ENCODE measurements around the gene PLEKHO2.
"Not testable (repeated sequence)": the region's sequence is repeated elsewhere in the genome, so short reads cannot be mapped to it uniquely, and the experiment has no call there.

Gene PLEKHO2, protein sequence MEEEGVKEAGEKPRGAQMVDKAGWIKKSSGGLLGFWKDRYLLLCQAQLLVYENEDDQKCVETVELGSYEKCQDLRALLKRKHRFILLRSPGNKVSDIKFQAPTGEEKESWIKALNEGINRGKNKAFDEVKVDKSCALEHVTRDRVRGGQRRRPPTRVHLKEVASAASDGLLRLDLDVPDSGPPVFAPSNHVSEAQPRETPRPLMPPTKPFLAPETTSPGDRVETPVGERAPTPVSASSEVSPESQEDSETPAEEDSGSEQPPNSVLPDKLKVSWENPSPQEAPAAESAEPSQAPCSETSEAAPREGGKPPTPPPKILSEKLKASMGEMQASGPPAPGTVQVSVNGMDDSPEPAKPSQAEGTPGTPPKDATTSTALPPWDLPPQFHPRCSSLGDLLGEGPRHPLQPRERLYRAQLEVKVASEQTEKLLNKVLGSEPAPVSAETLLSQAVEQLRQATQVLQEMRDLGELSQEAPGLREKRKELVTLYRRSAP

DNA sequence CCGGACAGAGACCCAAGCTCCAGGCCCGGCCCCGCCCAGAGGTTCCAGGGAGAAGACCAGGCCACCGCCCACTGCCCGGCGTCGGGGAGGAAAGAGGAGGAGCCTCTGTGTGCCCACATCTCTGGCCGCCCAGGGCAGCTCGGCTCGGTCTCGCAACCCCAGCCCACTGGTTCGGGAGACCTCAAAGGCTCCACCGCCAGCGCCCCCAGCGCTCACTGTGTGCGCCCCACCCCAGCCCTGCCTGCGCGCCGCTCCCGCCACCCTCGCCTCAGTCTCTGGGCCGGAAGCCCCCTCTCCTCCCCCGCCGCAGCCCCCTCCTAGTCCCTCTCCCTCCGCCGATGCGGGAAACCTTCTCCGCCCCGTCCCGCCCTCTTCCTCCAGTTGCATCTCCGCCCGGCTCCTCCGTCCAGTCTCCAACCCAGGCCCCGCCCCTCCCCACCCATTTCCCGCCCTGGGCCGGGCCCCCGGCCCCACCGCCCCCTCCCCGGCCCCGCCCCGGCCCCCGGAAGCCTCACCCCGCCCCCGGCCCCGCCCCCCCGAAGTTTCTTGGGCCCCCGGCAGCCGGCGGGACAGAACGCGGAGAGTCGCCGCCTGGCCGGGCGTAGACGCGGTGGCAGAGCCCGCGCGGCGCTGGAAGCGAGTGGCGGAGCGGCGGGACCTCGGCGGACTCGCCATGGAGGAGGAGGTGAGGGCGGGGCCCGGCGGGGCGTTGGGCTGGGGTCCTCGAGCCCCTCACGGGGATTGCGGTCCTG is at the start of gene PLEKHO2:
Gene PLEKHO2 (plus strand): TSS at position 572 of the 752 bp plus-strand sequence. CDS start 102 bp downstream, at position 674.
- DNase-seq, result peak; percentile 98

DNA sequence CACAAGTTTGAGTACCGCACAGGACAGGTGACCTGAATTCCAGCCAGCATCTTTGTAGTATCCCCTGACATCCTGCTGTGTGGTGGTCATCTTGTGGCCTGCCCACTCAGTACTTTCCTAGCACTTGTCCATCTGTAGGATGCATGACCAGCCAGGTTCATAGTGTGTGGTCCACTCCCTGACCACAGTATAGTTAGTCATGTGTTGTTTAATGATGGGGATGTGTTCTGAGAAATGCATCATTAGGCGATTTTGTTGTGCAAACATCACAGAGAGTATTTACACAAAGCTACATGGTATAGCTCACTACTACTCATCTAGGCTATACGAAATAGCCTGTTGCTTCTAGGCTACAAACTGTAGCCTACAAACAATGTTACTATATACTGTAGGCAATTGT is 49.4 kb upstream of the PLEKHO2 start:
- no peak for DNase-seq

DNA sequence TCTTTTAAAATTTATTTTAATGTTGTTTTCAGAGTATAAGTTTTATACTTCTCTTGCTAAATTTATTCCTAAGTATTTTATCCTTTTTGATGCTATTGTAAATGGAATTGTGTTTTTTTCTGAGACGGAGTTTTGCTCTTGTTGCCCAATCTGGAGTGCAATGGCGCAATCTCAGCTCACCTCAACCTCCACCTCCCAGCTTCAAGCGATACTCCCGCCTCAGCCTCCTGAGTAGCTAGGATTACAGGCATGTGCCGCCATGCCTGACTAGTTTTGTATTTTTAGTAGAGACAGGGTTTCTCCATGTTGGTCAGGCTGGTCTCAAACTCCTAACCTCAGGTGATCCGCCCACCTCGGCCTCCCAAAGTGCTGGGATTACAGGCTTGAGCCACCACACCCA is 46.4 kb upstream of the PLEKHO2 start:
- DNase-seq, result not testable (repeated sequence)

DNA sequence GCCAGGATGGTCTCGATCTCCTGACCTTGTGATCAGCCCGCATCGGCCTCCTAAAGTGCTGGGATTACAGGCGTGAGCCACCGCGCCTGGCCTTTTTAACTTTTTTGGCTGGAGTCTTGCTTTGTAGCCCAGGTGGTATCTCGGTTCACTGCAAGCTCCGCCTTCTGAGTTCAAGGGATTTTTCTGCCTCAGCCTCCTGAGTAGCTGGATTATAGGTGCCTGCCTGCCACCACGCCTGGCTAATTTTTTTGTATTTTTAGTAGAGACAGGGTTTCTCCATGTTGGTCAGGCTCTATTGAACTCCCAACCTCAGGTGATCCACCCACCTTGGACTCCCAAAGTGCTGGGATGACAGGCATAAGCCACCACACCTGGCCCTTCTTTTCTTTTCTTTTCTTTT is 45.8 kb upstream of the PLEKHO2 start:
- DNase-seq, result not testable (repeated sequence)

DNA sequence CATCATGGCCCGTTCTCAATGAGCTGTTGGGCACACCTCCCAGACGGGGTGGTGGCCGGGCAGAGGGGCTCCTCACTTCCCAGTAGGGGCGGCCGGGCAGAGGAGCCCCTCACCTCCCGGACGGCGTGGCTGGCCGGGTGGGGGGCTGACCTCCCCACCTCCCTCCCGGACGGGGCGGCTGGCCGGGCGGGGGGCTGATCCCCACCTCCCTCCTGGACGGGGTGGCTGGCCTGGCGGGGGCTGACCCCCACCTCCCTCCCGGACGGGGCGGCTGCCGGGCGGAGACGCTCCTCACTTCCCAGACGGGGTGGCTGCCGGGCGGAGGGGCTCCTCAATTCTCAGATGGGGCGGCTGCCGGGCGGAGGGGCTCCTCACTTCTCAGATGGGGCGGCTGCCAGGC is 42.8 kb upstream of the PLEKHO2 start:
- DNase-seq, result not testable (repeated sequence)

DNA sequence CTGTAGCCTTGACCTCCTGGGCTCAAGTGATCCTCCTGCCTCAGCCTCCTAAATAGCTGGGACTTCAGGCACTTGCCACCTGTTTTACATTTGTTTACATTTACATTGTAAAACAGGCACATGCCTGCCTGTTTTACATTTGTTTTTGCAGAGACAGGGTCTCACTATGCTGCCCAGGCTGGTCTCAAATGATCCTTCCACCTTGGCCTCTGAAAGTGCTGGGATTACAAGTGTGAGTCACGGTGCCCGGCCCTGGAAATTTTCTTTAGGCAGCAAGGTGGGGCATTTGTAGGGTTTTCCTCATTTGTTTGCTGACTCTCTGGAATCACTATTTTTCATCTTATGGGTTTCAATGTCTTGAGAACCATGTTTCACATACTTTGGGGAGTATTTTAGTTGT is 41.2 kb upstream of the PLEKHO2 start:
- DNase-seq, result no peak

DNA sequence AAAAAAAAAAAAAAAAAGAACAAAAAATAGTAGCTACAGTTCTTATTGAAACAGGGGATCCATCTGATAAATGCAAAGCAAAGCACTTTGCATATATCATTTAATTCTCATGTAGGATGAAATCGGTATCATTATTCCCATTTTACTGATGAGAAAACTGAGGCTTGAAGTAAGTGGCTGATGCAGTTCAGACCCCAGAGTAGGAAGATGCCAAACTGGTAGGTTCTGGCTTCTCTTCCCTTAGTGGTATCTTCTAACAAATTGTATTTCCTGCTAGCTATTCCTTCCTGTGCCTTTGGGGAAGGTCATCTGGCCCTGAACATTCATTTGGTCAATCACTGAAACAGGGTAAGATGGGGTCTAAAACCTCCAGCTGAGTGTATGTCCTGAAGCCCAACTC is 38.2 kb upstream of the PLEKHO2 start:
- DNase-seq, result no peak

DNA sequence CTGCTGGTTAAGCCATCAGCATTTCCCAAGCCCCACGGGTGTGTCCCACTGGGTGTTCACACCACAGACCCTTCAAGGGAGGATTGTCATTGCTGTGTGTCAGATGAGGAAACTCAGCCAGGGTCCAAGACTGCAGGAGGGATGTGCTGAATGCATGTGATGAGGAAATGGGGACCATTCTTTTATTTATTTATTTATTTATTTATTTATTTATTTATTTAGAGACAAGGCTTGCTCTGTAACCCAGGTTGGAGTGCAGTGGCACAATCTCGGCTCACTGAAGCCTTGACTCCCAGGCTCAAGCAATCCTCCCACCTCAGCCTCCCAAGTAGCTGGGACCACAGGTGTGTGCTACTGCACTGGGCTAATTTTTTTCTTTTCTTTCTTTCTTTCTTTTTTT is 37.1 kb upstream of the PLEKHO2 start:
- no peak for DNase-seq

DNA sequence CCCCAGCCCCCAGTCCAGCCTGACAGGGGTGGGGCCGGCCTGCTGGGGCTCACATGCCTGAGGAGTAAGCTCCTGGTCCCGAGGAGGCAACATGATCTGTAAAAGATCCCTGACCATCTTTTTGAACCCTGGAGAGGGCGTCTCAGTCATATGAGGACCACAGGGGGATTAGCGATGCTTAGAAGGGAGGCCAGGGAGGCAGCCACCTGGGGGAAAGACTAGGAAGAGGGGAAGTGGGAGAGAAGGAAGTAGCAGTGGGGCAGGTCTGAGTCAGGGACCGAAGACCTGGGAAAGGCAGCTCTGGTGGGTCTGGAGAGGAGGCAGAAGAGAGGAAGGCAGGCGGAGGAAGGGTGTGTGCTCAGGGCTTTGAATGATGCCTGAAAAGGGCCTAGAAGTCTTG is 35.2 kb upstream of the PLEKHO2 start:
- no peak for DNase-seq

DNA sequence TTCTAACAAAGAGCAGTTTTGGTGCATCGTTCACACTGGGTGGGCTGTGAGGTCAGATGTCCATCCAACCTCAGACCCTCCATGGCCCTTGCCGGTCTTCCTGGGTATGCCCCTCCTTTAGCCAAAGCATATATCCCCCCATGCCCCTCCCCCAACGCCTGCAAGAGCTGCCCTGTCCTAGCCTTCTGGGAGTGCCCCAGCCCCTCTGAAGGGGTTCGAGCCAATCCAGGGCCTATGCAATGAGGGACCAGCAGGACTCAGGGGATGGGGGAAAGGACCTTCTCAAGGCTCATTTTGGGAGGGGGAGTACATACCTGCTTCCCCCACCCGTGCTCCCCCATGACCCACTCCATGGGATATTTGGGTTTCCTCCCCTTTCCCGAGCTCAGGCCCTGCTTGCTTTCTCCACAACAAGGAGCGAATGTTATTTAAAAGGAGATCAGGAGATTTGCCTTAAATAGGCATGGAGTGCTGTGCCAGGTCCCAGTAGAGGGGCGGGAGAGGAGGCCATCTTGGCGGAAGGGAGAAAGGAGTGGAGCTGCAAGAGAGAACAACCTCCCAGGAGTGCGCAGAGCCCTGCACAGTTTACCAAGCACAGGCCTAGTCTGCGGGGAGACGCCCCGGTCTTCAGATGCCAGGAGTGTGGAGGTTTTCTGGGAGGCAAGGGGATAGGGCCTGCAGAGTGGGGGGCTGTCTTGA is 34.5 kb upstream of the PLEKHO2 start:
- DNase-seq, result no peak

DNA sequence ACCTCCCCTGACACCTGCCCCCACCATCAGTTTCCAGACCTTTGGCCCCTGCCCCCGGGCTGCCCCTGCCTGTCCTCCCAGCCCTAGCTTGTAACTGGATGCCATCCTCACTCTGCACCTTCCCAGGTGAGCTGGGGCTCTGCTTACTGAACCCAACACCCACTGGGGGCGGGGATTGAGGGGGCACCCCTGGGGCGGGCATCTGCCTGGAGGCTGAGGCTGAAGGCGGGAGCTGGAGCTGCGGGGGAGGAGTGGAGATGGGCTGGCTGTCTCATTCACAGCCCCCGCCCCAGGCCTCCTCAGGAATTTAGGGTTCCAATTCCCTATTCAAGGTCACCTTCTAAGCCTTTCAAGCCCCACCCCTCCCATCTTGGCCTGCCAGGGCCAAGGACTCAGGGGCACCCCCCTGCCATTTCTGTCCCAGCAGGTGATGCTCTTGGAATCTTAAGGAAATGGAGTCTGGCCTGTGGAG is 33.9 kb upstream of the PLEKHO2 start:
- no peak for DNase-seq

DNA sequence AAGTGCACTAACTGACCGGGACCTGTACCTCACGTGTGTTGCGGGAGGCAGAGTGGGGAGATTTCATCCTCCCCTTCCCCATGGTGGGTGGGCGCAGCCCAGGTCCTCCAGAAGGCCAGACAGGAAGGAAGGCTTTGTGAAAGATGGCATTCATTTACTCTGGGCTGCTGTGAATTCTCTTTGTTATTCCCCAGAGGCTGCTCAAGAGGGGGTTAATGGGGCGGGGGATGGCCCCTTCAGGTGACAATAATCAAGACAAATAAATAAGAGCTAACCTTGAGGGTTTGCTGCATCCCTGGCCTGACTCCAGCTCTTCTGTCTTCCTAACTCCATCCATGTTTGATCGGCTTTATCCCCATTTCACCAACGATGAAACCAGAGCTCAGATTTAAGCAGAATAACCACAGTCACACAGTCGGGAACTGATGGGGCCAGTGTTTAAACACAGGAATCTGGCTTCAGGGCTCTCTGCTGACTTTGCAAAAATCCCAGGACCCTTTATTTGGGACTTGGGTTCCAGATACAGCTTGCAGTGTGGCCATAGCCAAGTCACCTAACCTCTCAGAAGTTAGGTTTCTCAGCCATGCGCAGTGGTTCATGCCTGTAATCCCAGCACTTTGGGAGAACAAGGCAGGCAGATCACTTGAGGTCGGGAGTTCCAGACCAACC is 32.8 kb upstream of the PLEKHO2 start:
- DNase-seq, result no peak

DNA sequence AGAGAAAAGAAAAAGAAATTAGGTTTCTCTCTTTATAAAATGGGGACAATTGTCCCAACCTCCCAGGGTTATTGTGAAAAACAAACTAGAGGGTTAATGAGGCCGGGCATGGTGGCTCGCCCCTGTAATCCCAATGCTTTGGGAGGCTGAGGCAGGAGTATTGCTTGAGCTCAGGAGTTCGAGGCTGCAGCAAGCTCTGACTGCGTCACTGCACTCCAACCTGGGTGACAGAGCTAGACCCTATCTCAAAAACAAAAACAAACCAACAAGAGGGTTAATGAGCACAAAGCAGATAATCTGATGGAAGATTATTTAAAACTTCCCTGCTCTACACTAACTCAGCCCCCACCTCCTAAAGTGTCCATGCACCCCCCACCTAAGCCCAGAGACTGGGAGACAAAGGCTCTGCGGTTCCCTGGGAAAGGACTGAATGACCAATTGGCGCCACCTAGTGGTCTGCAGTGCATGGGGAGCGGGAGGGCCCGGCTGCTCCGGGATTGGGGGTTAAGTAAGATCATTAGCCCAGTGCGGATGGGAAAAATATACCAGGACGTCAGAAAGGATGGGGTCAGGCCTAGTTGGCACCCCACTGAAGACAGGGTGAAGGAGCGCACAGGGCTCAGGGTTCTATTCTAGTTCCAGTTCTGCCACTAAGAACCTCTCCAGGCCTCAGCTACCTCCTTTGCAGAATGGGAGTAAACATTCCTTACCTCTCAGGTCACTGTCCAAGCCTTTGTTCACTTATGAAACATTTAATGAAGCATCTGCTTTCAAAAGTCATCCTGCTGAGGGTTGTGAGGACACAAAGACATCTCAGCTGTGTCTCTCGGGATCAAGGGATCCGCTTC is 31.8 kb upstream of the PLEKHO2 start:
- DNase-seq, result peak; percentile 81

DNA sequence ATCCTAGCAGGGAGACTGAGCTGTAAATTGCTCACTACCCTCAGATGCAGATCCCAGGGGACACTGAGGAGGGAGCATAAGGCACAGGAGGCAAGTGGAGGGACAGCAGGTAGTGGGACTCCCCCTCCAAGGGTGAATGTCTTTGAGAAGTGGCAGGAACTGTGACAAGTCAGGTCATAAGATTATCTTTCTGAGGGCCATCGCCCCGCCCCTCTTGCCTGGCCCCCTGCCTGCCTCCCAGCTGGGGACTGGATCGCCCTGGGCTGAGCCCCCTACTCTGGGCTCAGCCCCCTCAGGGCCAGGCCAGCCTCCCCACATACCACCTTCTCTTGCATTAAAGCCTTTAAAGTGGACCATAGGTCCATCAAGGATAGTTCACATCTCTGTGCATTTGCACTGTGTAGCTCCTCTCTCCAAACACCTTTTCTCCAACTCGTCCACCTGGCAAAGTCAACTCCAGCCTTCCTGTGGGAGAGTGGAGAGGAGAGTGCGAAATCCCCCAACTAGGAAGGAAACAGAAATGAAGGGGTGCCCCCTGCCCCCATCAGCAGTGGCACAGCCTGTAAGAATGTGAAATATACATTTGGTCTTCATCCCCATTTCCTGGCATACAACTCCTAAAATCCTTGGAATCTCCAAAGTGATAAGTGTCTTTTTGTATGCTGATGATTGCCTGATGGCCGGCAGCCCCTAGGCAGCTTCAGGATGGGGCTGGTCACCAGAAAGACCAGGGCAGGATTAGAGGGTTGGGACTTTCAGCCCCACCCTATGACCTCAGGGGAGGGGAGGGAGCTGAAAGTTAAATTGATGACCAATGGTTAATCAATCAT is 31.0 kb upstream of the PLEKHO2 start:
- DNase-seq, result no peak

DNA sequence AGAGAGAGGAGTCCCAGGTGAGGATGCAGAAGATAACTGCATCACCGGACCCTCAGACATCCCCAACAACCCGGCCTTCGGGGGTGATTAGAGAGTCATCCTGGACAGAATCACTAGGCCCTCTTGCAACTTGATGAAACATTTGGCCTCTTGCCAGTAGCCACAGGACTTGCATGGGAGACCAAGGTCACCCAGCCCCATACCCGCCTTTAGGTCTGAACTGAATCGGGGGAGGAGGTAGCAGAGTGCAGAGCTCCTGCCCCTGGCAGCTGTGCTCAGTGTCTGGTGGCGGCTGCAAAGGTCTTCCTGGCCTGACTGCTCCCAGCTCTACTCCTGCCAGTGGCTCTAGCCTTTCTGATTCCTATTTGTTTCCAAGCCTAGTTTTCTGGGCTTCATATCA is 28.6 kb upstream of the PLEKHO2 start:
- no peak for DNase-seq

DNA sequence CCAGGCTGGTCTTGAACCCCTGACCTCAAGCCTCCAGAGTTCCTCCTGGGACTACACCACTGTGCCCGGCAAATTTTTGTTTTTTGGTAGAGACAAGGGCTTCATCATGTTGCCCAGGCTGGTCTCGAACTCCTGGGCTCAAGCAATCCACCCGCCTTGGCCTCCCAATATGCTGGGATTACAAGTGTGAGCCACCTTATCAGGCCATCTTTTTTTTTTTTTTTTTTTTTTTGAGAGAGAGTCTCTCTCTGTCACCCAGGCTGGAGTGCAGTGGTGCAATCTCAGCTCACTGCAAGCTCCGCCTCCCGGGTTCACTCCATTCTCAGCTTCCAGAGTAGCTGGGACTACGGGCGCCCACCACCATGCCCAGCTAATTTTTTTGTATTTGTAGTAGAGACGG is 27.4 kb upstream of the PLEKHO2 start:
- not testable (repeated sequence) for DNase-seq

DNA sequence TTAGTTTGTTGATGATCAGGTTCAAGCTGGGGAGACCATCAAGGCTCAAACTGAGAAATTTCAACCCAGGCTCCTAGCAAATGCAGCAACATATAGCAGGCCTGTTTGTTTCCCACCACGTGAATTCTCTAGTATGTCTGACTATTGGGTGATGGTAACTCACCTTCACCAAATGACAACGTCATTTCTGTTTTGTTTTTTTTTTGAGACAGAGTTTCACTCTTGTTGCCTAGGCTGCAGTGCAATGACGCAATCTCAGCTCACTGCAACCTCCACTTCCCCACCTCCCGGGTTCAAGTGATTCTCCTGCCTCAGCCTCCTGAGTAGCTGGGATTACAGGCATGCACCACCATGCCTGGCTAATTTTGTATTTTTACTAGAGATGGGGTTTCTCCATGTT is 26.8 kb upstream of the PLEKHO2 start:
- DNase-seq, result not testable (repeated sequence)

DNA sequence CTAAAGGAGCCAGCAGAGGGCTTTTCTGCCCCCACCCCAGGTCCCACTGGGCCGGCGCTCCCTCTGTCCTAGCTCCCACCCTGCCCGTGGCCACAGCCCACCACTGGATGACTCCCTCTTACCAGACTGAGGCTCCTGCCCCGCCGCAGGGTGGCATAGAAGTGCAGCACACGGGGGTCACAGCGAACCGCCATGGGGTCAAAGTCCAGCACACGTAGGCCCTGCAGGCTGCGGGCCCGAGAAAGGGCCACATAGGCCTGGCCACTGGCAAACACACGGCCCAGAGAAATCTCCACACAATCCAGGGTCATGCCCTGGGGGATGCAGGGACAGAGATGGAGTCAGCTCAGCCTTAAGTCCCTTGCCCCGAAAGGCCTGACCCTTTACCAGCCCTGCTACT is 25.3 kb upstream of the PLEKHO2 start:
- DNase-seq, result no peak

DNA sequence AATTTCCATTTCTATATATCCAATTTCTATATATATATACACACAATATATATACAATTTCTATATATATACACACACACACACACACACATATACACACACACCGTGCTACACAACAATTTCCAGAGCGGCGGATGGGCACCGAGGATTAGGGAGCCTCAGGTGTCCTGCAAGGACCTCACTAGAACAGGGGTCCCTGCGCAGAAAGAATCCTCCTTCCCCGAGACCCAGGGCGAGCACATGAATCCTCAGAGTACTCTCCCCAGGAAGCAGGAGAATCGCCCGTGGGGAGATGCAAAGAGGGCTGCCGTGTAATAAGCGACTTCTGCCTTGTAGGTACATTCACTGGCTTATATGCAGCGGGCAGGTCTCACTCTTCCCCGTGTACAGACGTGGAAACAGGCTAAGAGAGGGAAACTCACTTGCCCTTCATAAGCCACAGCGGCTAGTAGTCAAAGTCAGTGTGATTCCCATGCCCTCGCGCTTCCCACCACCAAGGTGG is 16.7 kb upstream of the PLEKHO2 start:
- DNase-seq, result no peak
